GM18909 (cell line): ENCODE data around the gene CENPO.
"Not testable (repeated sequence)": the region's sequence is repeated elsewhere in the genome, so short reads cannot be mapped to it uniquely, and the experiment has no call there.

Experiments
- ATAC-seq: cut with Tn5 transposase; IDR thresholded peaks from one replicate; pipeline ENCODE4 v1.9.1; 2021; ENCODE audit warnings: mild to moderate bottlenecking; ENCODE audit not compliant: unreplicated experiment, poor library complexity

The CENPO gene

DNA sequence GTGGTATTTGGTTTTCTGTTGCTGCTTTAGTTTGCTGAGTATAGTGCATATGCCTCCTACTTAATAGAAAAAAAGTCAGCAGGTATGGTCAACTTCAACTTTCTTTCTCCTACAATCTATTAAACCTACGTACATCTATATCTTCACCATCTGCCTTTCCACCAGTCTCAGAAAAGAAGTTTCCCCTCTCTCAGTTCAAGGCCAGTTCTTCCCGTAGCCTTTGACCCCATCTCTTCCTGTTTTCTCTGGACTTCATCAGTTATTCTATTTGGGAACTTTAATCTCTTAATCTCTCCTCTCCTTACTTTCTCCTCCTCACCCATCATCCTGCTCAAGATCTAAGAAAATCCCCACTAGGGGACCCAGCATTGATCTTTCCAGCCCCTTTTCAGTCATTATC lies 5.7 kb upstream of the CENPO start:
- no peak for ATAC-seq

DNA sequence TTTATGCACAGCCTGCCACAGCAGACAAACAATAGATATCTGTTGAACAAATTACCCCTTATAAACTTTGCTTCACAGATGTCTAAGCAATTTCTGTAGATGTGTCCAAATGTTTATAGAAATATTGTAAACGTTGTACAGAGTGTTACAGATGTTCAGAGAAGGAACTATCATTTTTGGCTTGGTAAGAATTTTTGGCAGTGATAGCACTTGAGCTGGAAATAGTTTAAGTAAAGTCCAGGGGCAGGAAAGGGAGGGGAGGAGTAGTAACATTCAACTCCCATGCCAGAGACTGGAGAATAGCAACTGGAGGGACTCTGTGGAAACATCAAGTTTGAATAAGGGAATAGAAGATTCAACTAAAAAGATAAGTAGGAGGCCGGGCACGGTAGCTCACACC lies 4.4 kb upstream of the CENPO start:
- no peak for ATAC-seq

DNA sequence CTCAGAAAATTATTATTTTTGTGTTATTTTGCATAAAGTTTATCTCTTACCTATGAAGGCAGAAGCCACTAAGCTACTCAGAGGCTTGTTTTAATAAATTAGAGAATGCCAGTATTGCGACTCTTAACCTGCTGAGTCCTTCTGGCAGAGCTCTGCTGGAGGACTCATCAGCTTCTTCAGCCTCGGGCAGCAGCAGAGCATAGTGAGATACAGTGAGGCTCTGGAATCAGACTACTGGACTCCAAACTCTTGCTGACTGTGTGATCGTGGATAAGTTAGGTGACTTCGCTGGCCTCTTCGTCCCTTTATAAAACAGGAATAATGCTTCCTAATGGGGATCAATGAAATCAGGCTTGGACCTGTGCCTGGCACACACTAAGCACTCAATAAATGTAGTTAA lies 1.8 kb upstream of the CENPO start:
- no peak for ATAC-seq

DNA sequence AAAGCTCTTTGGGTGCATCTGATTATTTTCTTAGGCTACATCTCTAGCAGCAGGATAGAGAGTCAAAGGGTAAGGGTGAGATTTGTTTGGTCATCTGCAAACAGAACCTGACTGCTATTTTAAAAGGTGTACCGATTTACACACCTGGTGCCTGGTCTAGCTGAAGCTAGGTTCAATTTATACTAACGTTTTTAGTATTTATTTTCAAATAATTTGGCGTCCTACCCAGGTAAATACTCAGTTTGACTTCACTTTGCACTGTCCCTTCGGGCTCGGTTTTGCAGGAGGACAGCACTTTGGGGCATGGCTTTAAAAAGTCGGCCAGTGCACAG lies 717 bp upstream of the CENPO start:
- no peak for ATAC-seq

DNA sequence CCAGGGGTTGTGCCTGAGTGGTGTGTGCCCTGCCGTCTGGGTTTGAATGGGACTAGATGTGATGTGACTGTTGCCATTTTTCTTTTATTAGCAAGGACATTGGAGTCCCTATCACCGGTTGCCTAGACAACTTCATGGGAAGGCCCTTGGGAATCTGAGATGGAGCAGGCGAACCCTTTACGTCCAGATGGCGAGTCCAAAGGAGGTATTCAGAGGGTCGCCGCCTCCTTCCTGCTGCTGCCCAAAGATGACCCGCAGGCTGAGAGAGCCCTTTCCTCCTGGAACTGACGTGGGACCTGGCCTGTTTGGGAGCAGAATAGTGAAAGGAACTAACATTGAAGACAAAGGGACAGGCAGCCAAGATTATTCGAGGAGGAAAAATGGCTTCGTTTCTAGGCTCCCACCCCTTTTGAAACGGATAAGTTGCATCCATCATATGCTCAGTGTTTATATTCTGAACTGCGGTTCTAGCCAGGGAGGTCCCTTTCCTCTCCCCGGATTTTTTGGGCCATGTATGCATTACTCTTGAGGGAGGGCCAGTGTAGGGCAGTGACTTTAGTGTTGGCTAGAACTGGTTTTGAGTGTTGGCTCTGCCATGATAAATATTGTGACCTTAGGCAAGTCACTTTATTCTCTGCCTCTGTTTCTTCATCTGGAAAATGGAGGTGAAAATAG lies 673 bp downstream of the CENPO start:
- no peak for ATAC-seq

DNA sequence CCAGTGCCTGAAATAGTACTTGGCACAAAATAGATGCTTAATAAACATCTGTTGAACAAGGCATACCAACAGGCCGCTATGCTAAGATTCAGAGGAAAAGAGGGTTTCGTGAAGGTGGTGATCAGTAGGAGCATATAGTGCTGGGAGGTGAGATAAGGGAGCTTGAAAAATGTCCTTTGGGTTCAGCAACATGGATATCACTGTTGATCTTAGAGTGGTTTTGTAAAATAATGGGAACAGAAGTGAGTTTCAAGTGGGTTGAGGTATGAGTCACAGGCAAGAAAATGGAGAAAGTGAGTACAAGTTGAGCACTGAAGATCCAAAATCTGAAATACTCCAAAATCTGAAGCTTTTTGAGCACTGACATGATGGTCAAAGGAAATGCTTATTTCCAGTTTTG lies 4.4 kb downstream of the CENPO start:
- ATAC-seq, result no peak

DNA sequence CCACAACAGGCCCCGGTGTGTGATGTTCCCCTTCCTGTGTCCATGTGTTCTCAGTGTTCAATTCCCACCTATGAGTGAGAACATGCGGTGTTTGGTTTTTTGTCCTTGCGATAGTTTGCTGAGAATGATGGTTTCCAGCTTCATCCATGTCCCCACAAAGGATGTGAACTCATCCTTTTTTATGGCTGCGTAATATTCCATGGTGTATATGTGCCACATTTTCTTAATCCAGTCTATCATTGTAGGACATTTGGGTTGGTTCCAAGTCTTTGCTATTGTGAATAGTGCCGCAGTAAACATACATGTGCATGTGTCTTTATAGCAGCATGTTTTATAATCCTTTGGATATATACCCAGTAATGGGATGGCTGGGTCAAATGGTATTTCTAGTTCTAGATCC lies 7.3 kb downstream of the CENPO start:
- ATAC-seq, result not testable (repeated sequence)

DNA sequence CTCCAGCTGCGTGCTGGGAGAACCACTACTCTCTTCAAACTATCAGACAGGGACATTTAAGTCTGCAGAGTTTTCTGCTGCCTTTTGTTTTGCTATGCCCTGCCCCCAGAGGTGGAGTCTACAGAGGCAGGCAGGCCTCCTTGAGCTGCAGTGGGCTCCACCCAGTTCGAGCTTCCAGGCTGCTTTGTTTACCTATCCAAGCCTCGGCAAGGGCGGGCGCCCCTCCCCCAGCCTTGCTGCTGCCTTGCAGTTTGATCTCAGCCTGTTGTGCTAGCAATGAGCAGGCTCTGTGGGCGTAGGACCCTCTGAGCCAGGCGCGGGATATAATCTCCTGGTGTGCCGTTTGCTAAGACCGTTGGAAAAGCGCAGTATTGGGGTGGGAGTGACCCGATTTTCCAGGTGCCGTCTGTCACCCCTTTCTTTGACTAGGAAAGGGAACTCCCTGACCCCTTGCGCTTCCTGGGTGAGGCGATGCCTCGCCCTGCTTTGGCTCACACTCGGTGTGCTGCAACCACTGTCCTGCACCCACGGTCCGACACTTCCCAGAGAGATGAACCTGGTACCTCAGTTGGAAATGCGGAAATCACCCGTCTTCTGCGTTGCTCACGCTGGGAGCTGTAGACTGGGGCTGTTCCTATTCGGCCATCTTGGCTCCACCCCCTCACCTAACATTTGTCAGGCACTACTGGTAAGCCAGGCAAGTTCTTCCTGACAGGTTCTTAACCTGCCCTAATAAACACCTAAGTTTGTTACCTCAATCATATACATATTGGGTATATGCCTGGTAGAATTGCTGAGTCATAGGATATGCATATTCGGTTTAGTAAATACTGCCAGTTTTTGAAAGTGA lies 12.8 kb downstream of the CENPO start:
- not testable (repeated sequence) for ATAC-seq

DNA sequence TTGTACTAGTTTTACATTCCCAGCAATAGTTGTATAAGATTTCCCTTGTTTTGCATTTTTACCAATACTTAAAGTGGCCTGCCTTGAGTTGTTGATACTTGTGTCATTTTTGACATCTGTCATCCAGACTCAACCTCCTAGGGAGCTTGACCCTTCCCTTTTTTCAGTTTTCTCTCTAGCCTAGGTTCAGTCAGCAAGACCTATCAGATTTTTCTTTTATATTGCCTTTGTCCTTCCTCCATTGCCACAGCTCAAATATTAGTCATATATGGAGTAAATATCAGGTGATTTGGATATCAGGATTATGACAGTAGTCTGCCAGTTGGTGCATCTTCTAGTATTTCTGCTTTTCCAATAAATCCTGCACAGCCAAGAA lies 13.4 kb downstream of the CENPO start:
- no peak for ATAC-seq

DNA sequence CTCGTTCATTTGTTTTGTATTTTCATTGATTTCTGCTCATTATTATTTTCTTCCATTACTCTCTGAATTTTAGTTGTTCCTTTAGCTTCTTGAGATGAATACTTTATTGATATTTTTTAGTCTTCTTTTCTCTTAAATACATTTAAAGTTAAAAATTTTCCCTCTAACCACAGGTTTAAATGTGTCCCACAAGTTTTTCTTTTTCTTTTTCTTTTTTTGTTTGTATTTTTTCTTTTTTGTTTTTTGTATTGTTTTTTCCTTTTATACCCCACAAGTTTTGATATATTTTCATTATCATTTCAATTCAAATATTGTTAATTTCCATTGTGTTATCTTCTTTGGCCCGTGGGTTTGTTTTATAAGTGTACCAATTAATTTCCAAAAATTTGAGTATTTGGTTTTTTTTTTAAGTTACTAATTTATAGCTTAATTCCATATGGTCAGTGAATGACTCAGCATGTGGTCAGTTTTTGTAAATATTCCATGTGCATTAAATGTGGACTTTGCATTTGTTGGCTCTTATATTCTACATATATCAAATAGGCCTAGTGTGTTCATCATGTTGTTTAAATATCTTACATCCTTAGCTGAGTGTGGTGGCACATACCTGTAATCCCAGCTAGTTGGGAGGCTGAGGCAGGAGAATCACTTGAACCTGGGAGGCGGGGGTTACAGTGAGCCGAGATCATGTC lies 16.2 kb downstream of the CENPO start:
- ATAC-seq, result no peak

DNA sequence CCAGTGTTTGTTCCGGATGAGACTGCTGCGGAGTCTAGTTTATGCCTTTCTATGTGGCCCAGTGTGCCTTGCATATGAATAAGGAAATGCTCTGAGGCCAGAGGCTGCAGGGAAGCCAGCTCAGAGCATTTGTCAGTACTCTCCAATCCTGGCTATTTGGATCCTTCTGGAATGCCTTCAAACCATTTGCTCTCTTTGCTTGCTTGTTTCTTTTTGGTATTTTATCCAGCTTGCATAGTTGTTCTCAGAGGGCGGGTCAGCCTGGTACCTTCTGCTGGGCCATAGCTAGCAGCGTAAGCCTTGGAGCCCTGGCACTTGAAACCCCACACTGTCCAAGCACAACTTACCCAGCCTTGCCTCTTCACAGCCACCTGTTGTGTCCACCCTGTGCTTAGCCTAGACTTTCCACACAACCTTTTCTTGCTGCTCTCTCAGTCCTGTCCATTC lies 20.5 kb downstream of the CENPO start:
- ATAC-seq, result no peak

DNA sequence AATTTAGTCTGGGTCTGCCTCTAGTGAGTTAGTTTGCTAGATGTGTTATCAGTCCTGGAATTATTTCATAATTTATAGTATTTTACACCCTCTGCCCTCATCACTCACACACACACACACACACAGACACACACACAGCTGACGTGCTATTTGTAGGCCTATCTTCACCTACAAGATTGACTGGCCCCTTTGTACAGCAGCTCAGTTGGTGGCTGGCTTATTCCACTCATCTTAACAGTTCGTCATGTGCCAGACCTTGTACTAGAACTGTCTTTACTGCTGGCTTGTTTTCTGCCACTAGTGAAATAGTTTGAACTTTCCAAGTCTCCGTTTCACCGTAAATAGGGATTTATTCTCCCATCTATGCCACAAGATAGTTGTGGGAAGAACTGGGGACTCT lies 21.3 kb downstream of the CENPO start:
- no peak for ATAC-seq

DNA sequence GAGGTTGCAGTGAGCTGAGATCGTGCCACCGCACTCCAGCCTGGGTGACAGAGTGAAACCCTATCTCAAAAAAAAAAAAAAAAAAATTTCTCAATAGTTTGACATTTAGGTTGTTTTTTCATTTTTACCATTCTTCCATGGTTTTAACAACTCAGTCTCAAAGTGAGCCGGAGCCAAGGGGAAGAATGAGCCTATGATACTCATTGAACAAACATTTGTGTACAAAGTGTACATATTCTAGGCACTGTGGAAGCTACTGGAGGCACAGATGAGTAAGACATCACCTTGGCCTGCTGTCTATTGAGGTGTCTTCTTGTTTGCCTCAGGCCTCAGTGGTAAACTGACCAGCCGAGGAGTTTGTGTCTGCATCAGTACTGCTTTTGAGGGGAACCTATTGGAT lies 21.9 kb downstream of the CENPO start:
- no peak for ATAC-seq

DNA sequence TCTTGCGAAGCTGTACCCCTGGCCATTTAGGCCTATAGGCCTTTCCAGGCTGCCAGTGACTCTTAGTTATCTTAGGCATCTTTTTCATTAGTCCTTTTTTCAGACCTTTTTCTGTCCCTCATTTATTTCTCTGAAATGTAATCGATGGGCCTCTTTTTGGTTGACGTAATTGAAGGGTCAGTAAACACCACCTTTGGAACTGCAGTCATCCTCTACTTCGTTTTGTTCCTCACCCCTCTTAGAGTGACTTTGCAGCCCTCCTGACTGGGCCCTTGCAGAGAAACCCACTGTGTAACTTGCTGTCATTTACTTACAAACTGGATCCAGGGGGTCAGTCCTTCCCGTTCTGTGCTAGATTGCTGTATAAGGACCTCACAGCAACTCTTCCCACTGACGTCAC lies 23.2 kb downstream of the CENPO start:
- ATAC-seq, result no peak

DNA sequence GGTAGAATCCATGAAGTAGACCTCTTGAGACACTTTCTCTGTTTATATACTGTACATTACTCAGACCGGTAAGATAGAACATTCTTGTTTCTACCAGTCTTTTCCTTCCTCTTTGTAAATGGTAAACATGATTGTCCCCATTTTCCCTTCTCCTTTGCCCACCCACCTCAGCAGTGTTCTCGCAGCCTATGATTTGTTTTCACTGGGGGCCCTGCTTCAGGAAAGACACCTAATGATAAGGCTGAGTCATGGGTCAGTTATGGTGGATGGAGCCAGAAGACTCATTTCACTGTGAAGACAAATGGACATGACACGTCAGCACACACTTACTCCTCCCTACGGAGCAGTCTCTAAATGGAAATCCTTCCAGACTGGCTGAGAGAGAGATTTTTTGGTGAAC lies 23.7 kb downstream of the CENPO start:
- ATAC-seq, result no peak

DNA sequence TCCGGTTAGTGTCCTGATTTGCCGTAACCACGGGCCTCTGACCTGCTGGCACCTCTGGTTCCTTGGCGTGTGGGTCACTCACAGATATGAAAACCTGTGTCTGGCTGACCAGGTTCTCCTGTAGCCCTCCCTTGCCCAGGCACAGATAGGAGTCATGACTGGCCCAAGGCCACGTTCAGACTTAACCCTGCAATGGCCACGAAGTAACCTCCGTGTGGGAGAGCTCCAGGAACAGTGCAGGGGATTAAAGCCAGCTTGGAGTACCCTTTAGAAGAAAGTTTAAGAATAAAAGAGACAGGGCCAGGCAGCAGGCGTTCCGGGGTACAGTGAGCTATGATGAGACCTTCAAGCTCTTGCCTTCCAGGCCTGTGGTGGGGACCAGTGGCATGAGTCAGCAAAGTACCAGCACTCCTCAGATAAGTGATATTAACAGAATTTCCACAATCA lies 25.5 kb downstream of the CENPO start:
- ATAC-seq, result no peak

DNA sequence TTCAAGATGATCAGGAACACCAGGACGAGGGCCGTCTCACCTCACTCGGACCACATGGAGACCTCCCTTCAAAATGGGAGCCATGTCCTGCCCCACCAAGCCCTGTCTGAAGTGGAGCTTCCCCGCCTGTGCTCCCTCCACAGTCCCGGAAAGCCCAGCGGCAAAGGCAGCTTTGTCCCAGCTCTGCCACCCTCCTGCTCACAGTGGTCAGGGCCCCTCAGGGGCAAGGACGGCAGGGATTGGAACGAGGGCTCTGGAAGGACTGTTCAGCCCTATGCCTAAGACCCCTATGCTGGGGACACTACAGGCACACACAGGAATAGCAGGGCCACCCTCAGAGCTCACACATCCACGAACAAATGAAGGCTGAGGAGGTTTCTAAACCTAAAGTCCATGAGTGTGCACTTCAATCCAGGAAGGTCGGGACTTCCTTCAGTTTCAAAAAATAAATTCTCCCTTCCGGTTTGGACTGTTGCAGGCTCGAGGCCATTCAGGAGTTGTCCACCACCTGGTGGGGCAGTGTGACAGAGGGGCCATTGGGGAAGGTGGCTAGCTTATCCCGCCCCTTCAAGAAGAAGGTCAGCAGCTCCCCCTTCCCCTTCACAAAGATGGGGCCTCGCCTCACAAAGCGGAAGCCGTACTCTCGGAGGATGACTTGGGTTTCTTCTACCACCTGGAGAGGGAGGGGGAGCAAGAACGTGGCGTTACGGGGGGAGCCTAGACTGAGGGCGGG lies 26.4 kb downstream of the CENPO start:
- no peak for ATAC-seq

DNA sequence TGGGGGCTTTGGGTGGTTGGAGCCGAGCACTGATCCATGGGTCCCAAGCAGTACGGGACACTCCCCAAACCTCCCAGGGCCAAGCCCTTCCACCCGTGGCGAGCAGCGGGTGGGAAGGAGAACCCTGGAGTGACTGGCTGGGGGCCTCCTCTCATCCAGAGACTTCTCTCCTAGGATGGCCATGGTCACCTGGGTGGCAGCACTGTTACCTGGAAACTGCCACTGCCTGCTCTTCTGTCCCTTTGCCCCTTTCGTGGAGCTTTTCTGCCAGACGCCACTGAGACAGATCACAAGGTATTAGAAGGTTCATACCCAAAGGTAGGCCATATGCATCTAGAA lies 26.9 kb downstream of the CENPO start:
- ATAC-seq, result no peak

DNA sequence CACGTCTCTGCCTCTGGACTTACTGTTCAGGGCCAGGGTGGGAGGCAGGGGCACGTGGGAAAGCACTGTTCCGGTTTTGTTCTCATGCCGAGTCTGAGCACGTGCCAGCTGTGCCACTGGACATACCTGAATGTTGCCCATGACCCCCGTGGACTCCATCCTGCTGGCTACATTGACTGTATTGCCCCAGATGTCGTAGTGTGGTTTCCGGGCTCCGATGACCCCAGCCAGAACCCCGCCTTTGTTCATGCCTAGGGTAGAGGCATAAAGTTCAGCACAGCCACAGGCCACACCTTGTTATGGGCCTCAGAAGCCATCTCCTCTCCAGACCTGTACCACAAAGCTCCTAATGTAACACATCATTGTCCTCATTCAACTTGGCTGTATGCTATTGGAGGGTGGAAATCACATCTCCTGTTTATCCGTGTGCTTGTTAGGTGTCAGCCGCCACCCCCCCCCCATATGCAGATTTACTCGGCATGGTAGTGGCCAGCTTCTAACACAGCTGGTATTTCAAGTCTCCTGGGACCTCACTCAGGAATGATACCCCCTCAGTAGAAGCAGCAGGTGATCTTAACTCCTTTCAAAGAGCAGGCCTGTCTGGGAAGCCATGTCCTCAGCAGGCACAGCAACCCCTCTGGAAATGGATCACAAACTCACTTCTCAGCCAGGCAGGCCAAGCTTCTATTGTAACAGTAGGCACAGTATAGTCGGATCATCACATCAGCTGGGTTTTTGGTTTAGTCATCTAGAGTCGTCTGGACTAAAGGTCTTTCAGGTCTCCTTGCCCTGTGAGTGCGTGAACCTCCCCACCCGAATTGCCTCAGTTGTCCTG lies 27.6 kb downstream of the CENPO start:
- ATAC-seq, result no peak

DNA sequence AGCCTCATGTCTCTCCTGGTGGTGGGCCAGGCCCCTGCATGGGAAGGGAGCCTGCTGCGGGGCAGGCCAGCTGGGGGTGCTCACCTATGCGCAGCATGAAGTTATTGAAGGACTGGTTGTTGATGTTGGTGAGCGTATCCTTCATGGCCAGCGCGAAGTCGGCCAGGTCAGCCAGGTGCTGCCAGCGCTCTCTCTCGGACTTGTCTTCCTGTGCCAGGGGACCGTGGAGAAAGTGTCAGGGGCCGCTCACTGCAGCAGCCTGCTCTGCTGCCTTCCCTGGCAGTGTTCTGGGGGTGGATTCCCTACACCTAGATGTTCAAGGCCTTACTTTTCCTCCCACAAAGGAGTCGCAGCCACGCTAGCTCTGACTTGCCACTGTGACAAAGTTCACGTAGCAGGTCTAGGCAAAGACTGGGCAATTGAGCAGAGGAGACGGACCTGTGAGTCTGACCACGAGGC lies 28.2 kb downstream of the CENPO start:
- ATAC-seq, result no peak
